GM19023 (cell line): Measurements from ENCODE around the gene PLOD2.
A peak's percentile ranks its signal among the peaks of the same experiment; 100 is the strongest.

Experiments used
- ATAC-seq: cut with Tn5 transposase; IDR thresholded peaks from one replicate; pipeline ENCODE4 v1.9.1; 2021; ENCODE audit warnings: mild to moderate bottlenecking, moderate library complexity; ENCODE audit not compliant: unreplicated experiment

Gene PLOD2

GRCh38 chr3:146160964-146161662, at the start of gene PLOD2:
TSS of gene PLOD2 (minus strand) at chr3:146161184. CDS start at chr3:146160989, 195 bp downstream.
- ATAC-seq = peak; percentile 64

- ATAC-seq = no peak
Measured at GRCh38 chr3:146209371-146209770, 48.4 kb upstream of the PLOD2 start.

GRCh38 chr3:146203776-146204175, 42.8 kb upstream of the PLOD2 start:
- ATAC-seq = no peak

- no peak for ATAC-seq
Measured at GRCh38 chr3:146200461-146201220, 39.7 kb upstream of the PLOD2 start.

GRCh38 chr3:146199762-146200161, 38.8 kb upstream of the PLOD2 start:
- no peak for ATAC-seq

GRCh38 chr3:146196789-146197188, 35.8 kb upstream of the PLOD2 start:
- ATAC-seq = no peak

- no peak for ATAC-seq
Measured at GRCh38 chr3:146195605-146196004, 34.6 kb upstream of the PLOD2 start.

- ATAC-seq = no peak
Measured at GRCh38 chr3:146195030-146195429, 34.0 kb upstream of the PLOD2 start.

GRCh38 chr3:146191051-146191450, 30.1 kb upstream of the PLOD2 start:
- ATAC-seq = no peak

GRCh38 chr3:146189519-146190173, 28.7 kb upstream of the PLOD2 start:
- ATAC-seq = peak; percentile 96

GRCh38 chr3:146187334-146187950, 26.5 kb upstream of the PLOD2 start:
- no peak for ATAC-seq

- ATAC-seq = no peak
Measured at GRCh38 chr3:146184241-146185015, 23.4 kb upstream of the PLOD2 start.

GRCh38 chr3:146181216-146181615, 20.2 kb upstream of the PLOD2 start:
- ATAC-seq = no peak

GRCh38 chr3:146180376-146180775, 19.4 kb upstream of the PLOD2 start:
- no peak for ATAC-seq

- ATAC-seq = no peak
Measured at GRCh38 chr3:146178006-146178689, 17.2 kb upstream of the PLOD2 start.

GRCh38 chr3:146177519-146177918, 16.5 kb upstream of the PLOD2 start:
- no peak for ATAC-seq

- no peak for ATAC-seq
Measured at GRCh38 chr3:146177072-146177471, 16.1 kb upstream of the PLOD2 start.

- ATAC-seq = no peak
Measured at GRCh38 chr3:146172586-146172985, 11.6 kb upstream of the PLOD2 start.

- no peak for ATAC-seq
Measured at GRCh38 chr3:146170591-146170990, 9.6 kb upstream of the PLOD2 start.

GRCh38 chr3:146169891-146170290, 8.9 kb upstream of the PLOD2 start:
- no peak for ATAC-seq
